ENCODE results near the gene HIVEP3.

DNA sequence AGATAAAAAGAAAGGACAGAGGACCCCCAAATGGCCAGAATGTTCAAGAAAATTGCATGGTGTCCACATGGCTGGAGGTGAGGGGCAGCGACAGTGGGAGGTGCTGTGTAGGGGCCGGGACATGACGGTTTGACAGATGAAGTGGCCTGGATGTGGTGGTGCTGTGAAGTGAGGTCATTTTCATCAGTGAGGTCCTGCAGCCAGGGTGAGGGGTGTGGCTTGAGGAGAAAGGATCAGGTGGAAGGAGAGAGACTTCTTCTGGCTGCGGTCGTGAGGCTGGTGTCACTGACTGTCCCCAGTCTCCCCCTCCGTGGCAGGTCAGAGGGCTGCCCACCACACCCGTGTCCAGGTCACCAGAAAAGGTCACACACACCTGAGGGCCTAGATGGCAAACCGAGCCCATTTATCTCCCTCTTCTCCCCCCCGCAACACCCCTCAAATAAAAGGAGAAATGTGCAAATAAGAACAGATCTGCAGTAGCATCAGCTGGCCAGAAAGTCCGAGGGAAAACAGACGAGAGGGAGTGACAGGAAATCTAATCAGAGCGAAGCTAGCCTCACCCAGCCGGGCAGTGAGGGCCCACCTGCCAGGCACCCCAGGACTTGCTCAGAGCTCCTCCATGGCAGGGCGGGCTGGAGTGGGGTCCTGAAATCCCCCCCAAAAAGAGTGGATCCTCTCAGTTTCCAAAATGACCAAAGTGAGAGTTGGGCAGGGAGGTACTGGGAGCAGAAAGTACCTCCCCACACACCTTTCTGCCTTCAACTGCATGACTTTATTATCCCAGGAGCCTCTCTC lies 285.7 kb downstream of the HIVEP3 start:
- TF ChIP-seq CTCF (conservative IDR thresholded peaks at IDR 0.05; ENCODE audit: low read length) (no peak), EZH2phosphoT487 (IDR thresholded peaks at IDR 0.05; ENCODE audit: borderline replicate concordance) (no peak)

Measured in Loucy (cell line).